H9 (cell line): Measurements from ENCODE around the gene MEX3C. TPM values are rescaled to one million over a fixed set of nuclear protein-coding genes. Genes with fewer than 3 reads are reported as not detected.

Experiments used
- DNase-seq: peaks from one replicate; pipeline ENCODE4 v3.0.0-alpha.2; 2017
- H2AFZ ChIP-seq: one replicate; pipeline ENCODE4 v1.6.1; 2013; ENCODE audit warnings: mild to moderate bottlenecking, low read length, control low read depth, moderate library complexity
- H2AK5ac ChIP-seq: 2 replicates; pipeline ENCODE4 v1.6.1; 2013; ENCODE audit warnings: low read length, control low read depth, mixed read lengths; ENCODE audit not compliant: insufficient read length
- H2BK120ac ChIP-seq: one replicate; pipeline ENCODE4 v1.6.1; 2013; ENCODE audit warnings: low read depth, mild to moderate bottlenecking, low read length, control low read depth, inconsistent platforms; ENCODE audit not compliant: poor library complexity, severe bottlenecking
- H2BK12ac ChIP-seq: 2 replicates; pipeline ENCODE4 v1.6.1; 2013; ENCODE audit warnings: low read length, control low read depth, mixed read lengths, low read depth; ENCODE audit not compliant: insufficient read length
- H2BK15ac ChIP-seq: 2 replicates; pipeline ENCODE4 v1.6.1; 2013; ENCODE audit warnings: low read depth, low read length, control low read depth
- H2BK20ac ChIP-seq: one replicate; pipeline ENCODE4 v1.6.1; 2013; ENCODE audit warnings: low read depth, mild to moderate bottlenecking, low read length, control low read depth, inconsistent platforms; ENCODE audit not compliant: poor library complexity, severe bottlenecking
- H2BK5ac ChIP-seq: 2 replicates; pipeline ENCODE4 v1.6.1; 2013; ENCODE audit warnings: low read length, control low read depth, mixed read lengths; ENCODE audit not compliant: insufficient read length
- H3K14ac ChIP-seq: 2 replicates; pipeline ENCODE4 v1.6.1; 2013; ENCODE audit warnings: low read length, control low read depth; ENCODE audit not compliant: insufficient read depth
- H3K18ac ChIP-seq: 2 replicates; pipeline ENCODE4 v1.6.1; 2013; ENCODE audit warnings: low read depth, mild to moderate bottlenecking, mixed read lengths, low read length, control low read depth; ENCODE audit not compliant: insufficient read length
- H3K23ac ChIP-seq: 2 replicates; pipeline ENCODE4 v1.6.1; 2013; ENCODE audit warnings: low read length, control low read depth, mixed read lengths, low read depth; ENCODE audit not compliant: insufficient read length
- H3K23me2 ChIP-seq: 2 replicates; pipeline ENCODE4 v1.6.1; 2013; ENCODE audit warnings: low read depth, mild to moderate bottlenecking, mixed read lengths, low read length, control low read depth; ENCODE audit not compliant: insufficient read length, poor library complexity, severe bottlenecking
- H3K27ac ChIP-seq: 2 replicates; pipeline ENCODE4 v1.5.1; 2013; ENCODE audit warnings: low read length, control low read depth, mixed read lengths, low read depth; ENCODE audit not compliant: insufficient read length
- H3K27me3 ChIP-seq: 2 replicates; pipeline ENCODE4 v1.6.1; 2013; ENCODE audit warnings: low read length, control low read depth, inconsistent platforms; ENCODE audit not compliant: insufficient read depth
- H3K4ac ChIP-seq: 2 replicates; pipeline ENCODE4 v1.6.1; 2013; ENCODE audit warnings: low read depth, mild to moderate bottlenecking, control low read depth, inconsistent platforms, low read length, moderate library complexity
- H3K4me1 ChIP-seq: 2 replicates; pipeline ENCODE4 v1.6.1; 2013; ENCODE audit warnings: low read length, control low read depth, inconsistent platforms; ENCODE audit not compliant: insufficient read depth
- H3K4me2 ChIP-seq: 2 replicates; pipeline ENCODE4 v1.6.1; 2013; ENCODE audit warnings: low read length, control low read depth, mixed read lengths; ENCODE audit not compliant: insufficient read length, insufficient read depth
- H3K56ac ChIP-seq: 2 replicates; pipeline ENCODE4 v1.6.1; 2013; ENCODE audit warnings: low read depth, mild to moderate bottlenecking, mixed read lengths, low read length, control low read depth; ENCODE audit not compliant: insufficient read length
- H3K79me1 ChIP-seq: 2 replicates; pipeline ENCODE4 v1.6.1; 2013; ENCODE audit warnings: low read depth, mild to moderate bottlenecking, moderate library complexity, low read length, control low read depth, inconsistent platforms; ENCODE audit not compliant: insufficient read depth, poor library complexity, severe bottlenecking
- H3K79me2 ChIP-seq: 2 replicates; pipeline ENCODE4 v1.6.1; 2013; ENCODE audit warnings: low read length, control low read depth, inconsistent platforms; ENCODE audit not compliant: insufficient read depth
- H3K9ac ChIP-seq: 2 replicates; pipeline ENCODE4 v1.6.1; 2013; ENCODE audit warnings: low read length, control low read depth, mixed read lengths; ENCODE audit not compliant: insufficient read length; ENCODE audit errors: extremely low read depth
- H3K9me3 ChIP-seq: one replicate; pipeline ENCODE4 v1.6.1; 2013; ENCODE audit warnings: low read depth, low read length, inconsistent platforms; ENCODE audit not compliant: control insufficient read depth
- H3T11ph ChIP-seq: one replicate; pipeline ENCODE4 v1.6.1; 2013; ENCODE audit warnings: mild to moderate bottlenecking, low read length, control low read depth, inconsistent platforms
- H4K20me1 ChIP-seq: one replicate; pipeline ENCODE4 v1.6.1; 2013; ENCODE audit not compliant: control insufficient read depth, insufficient read length, insufficient read depth
- H4K5ac ChIP-seq: 2 replicates; pipeline ENCODE4 v1.6.1; 2013; ENCODE audit warnings: low read depth, mild to moderate bottlenecking, mixed read lengths, low read length, control low read depth; ENCODE audit not compliant: insufficient read length
- H4K8ac ChIP-seq: replicated peaks from 2 replicates; pipeline ENCODE4 v1.6.1; 2013; ENCODE audit warnings: low read length, control low read depth, mixed read lengths, low read depth; ENCODE audit not compliant: insufficient read length
- H4K91ac ChIP-seq: 2 replicates; pipeline ENCODE4 v1.6.1; 2013; ENCODE audit warnings: low read depth, mild to moderate bottlenecking, moderate library complexity, mixed read lengths, low read length, control low read depth; ENCODE audit not compliant: insufficient read length
- H3K27ac Mint-ChIP-seq, 3 experiments: 2 replicates in 2 of 3; 3 replicates in 1 of 3; pipeline ENCODE4 v1.8.0; 2020 to 2021; ENCODE audit warnings: mixed read lengths in 3 of 3, mild to moderate bottlenecking in 1 of 3, moderate library complexity in 1 of 3
- H3K27me3 Mint-ChIP-seq: 2 replicates; pipeline ENCODE4 v1.8.0; 2021; ENCODE audit warnings: low read depth, mild to moderate bottlenecking, moderate library complexity, mixed read lengths
- H3K36me3 Mint-ChIP-seq, 3 experiments: 2 replicates in 2 of 3; 3 replicates in 1 of 3; pipeline ENCODE4 v1.8.0; 2020 to 2021; ENCODE audit warnings: low read depth in 3 of 3, mixed read lengths in 3 of 3; ENCODE audit not compliant: insufficient read depth in 1 of 3
- H3K4me1 Mint-ChIP-seq, 2 experiments: 2 replicates each; pipeline ENCODE4 v1.8.0; 2020; ENCODE audit warnings: mixed read lengths in 2 of 2
- H3K4me3 Mint-ChIP-seq, 2 experiments: 2 replicates in 1 of 2; 3 replicates in 1 of 2; pipeline ENCODE4 v1.8.0; 2020 to 2021; ENCODE audit warnings: mild to moderate bottlenecking in 2 of 2, mixed read lengths in 2 of 2, moderate library complexity in 1 of 2
- H3K9me3 Mint-ChIP-seq, 2 experiments: 2 replicates in 1 of 2; 3 replicates in 1 of 2; pipeline ENCODE4 v1.8.0; 2020; ENCODE audit warnings: mild to moderate bottlenecking in 2 of 2, mixed read lengths in 2 of 2, moderate library complexity in 1 of 2
- WGBS: extraction: QIAGEN DNeasy Blood & Tissue Kit; methylation state at CpG from one replicate; pipeline ENCODE4 v1.1.7; 2013; ENCODE audit warnings: missing lambda C conversion rate, low lambda C conversion rate, mixed read lengths; ENCODE audit not compliant: insufficient read length; ENCODE audit errors: extremely low coverage; 5-methylcytosine and 5-hydroxymethylcytosine counted together
- total RNA-seq: library from RNA; stranded (reverse); gene quantifications from 2 replicates; pipeline ENCODE4 v1.2.1, GENCODE V29; 2021
- TF ChIP-seq, protein P1 (sequence below): fragments of 200-600 bp; sonication (generic); conservative IDR thresholded peaks from 3 replicates; pipeline ENCODE4 v1.8.0; 2021; ENCODE audit warnings: antibody characterized with exemption, mild to moderate bottlenecking

The MEX3C gene
- total RNA-seq, 1 experiment from 2014 or later: 98.1 TPM

DNA sequence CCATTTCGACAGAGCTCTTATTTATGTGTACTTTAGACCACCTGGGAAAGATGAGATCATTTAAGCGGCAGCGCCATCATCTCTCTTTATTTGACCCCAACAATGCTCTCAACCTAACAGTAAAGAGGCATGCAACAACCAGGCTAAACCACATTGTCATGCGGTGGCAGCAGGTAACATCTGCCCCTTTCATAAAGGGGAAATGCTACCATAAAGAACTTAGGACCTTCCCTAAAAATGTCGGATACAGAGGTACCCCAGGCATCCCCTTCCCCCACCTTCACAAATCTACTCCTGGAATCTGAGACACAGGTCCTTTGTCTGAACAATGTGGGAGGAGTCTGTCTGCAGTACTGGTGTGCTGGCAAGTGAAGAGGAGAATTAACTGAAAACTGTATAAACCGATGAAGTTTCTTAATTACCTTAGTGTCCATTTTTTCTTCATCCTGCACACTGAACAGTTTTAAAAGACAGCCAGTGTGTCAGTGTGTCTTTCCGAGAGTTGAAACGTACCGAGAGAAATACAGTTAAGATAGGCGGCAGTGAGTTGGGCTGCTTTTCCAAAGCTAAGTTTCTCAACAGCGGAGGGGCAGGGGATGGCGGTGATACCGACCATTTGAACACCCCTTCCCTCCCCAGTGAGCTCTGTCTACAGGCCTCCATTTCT is 1.9 kb downstream of the MEX3C start:
- peak overlapping the region; percentile 19 to 99 (median 95) for H3K27ac Mint-ChIP-seq

More for the DNA sequence above, 1.9 kb downstream of the MEX3C start:
- no CpG with 5 or more reads among the region's 13 CpGs for WGBS
- no peaks in the 10 kb centered on the region for H3K9me3 ChIP-seq
- no peak overlapping the region for H4K8ac ChIP-seq
- no peak overlapping the region for H4K91ac ChIP-seq
- TF ChIP-seq, protein P1, sequence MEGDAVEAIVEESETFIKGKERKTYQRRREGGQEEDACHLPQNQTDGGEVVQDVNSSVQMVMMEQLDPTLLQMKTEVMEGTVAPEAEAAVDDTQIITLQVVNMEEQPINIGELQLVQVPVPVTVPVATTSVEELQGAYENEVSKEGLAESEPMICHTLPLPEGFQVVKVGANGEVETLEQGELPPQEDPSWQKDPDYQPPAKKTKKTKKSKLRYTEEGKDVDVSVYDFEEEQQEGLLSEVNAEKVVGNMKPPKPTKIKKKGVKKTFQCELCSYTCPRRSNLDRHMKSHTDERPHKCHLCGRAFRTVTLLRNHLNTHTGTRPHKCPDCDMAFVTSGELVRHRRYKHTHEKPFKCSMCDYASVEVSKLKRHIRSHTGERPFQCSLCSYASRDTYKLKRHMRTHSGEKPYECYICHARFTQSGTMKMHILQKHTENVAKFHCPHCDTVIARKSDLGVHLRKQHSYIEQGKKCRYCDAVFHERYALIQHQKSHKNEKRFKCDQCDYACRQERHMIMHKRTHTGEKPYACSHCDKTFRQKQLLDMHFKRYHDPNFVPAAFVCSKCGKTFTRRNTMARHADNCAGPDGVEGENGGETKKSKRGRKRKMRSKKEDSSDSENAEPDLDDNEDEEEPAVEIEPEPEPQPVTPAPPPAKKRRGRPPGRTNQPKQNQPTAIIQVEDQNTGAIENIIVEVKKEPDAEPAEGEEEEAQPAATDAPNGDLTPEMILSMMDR: no peak
- H3K9ac ChIP-seq: peak overlapping the region; percentile 100
- H3K4me1 ChIP-seq: peaks cover 3% of the 10 kb centered on the region; the same call in 1 of the 2 replicates
- H2BK20ac ChIP-seq: no peak overlapping the region
- H3K4me3 Mint-ChIP-seq: peak overlapping the region; percentile 98 to 99
- H2AK5ac ChIP-seq: no peak overlapping the region
- H3K36me3 Mint-ChIP-seq: peaks cover 9 to 25% (median 20%) of the 10 kb centered on the region in 3 experiments
- H3K9me3 Mint-ChIP-seq: peaks cover 2 to 3% of the 10 kb centered on the region in 2 experiments; a peak in 3 of 5 replicates
- peaks cover 52% of the 10 kb centered on the region for H3K79me2 ChIP-seq
- peaks cover 39 to 45% of the 10 kb centered on the region in 2 experiments for H3K4me1 Mint-ChIP-seq
- peak overlapping the region; percentile 97 for H3K14ac ChIP-seq
- H3K4ac ChIP-seq: no peak overlapping the region; the same call in 1 of the 2 replicates
- H3K4me2 ChIP-seq: peak overlapping the region; percentile 87
- DNase-seq: peak; percentile 69
- H3K79me1 ChIP-seq: no peaks in the 10 kb centered on the region
- H4K5ac ChIP-seq: peak overlapping the region; percentile 27
- H3K23ac ChIP-seq: no peak overlapping the region
- H2BK15ac ChIP-seq: no peak overlapping the region
- H3K27me3 ChIP-seq: no peaks in the 10 kb centered on the region
- no peak overlapping the region for H2AFZ ChIP-seq
- peak overlapping the region; percentile 91 for H3K18ac ChIP-seq
- H3K56ac ChIP-seq: no peak overlapping the region
- peak overlapping the region; percentile 63 for H2BK120ac ChIP-seq
- no peak overlapping the region for H2BK12ac ChIP-seq
- no peak overlapping the region for H3K27ac ChIP-seq
- H3K27me3 Mint-ChIP-seq: no peaks in the 10 kb centered on the region; the same call in 1 of the 2 replicates
- H3T11ph ChIP-seq: no peak overlapping the region
- peaks cover 7% of the 10 kb centered on the region for H3K23me2 ChIP-seq
- H4K20me1 ChIP-seq: no peaks in the 10 kb centered on the region
- no peak overlapping the region for H2BK5ac ChIP-seq
